CD4-positive, alpha-beta memory T cell (primary cell): ENCODE data around the gene NDFIP2. TPM values are rescaled to one million over a fixed set of nuclear protein-coding genes. Genes with fewer than 3 reads are reported as not detected.
A peak's percentile ranks its signal among the peaks of the same experiment; 100 is the strongest.

Experiments used
- CTCF ChIA-PET: fragments of 350-600 bp; sonication (Branson Sonifier 250); formaldehyde crosslinking; loops from one replicate; lab custom pipeline; 2021; ENCODE audit warnings: inconsistent platforms; ENCODE audit not compliant: partially characterized antibody; lab: Charles Lee
- POLR2A ChIA-PET: fragments of 350-600 bp; sonication (Branson Sonifier 250); formaldehyde crosslinking; loops from one replicate; lab custom pipeline; 2021; ENCODE audit not compliant: partially characterized antibody; lab: Charles Lee
- DNase-seq, 5 donors: peaks; one replicate each; pipeline versions ENCODE4 v3.0.0 to v3.0.0-alpha.2; 2020 to 2022; ENCODE audit warnings: mixed read lengths in 1 of 5
- H3K27ac ChIP-seq: one replicate; pipeline ENCODE4 v1.7.0; 2013; ENCODE audit warnings: low read depth, low read length
- H3K27me3 ChIP-seq: 2 replicates; pipeline ENCODE4 v1.7.0; 2013; ENCODE audit warnings: mild to moderate bottlenecking, low read length, moderate library complexity; ENCODE audit not compliant: insufficient read depth
- H3K36me3 ChIP-seq: 2 replicates; pipeline ENCODE4 v1.7.0; 2013; ENCODE audit warnings: mild to moderate bottlenecking, low read length, moderate library complexity; ENCODE audit not compliant: insufficient read depth
- H3K4me1 ChIP-seq: 2 replicates; pipeline ENCODE4 v1.7.0; 2013; ENCODE audit warnings: mild to moderate bottlenecking, low read length, moderate library complexity; ENCODE audit not compliant: insufficient read depth
- H3K4me3 ChIP-seq, 2 donors: one replicate each; pipeline ENCODE4 v1.7.0; 2013; ENCODE audit warnings: low read length in 2 of 2, mild to moderate bottlenecking in 1 of 2
- H3K9me3 ChIP-seq, 2 donors: one replicate each; pipeline ENCODE4 v1.7.0; 2013; ENCODE audit warnings: low read length in 2 of 2, control low read depth in 1 of 2; ENCODE audit not compliant: control insufficient read depth in 1 of 2
- H3K27ac Mint-ChIP-seq, 7 donors: one replicate each; pipeline ENCODE4 v1.8.0; 2020 to 2021; ENCODE audit warnings: mixed read lengths in 7 of 7, mild to moderate bottlenecking in 6 of 7, inconsistent platforms in 3 of 7, moderate library complexity in 3 of 7
- H3K27me3 Mint-ChIP-seq, 2 donors: one replicate each; pipeline ENCODE4 v1.8.0; 2020 to 2021; ENCODE audit warnings: mixed read lengths in 2 of 2
- H3K36me3 Mint-ChIP-seq, 2 donors: one replicate each; pipeline ENCODE4 v1.8.0; 2020 to 2021; ENCODE audit warnings: mixed read lengths in 2 of 2, inconsistent platforms in 1 of 2, mild to moderate bottlenecking in 1 of 2
- H3K4me1 Mint-ChIP-seq, 4 donors: one replicate each; pipeline ENCODE4 v1.8.0; 2020 to 2021; ENCODE audit warnings: mixed read lengths in 4 of 4, mild to moderate bottlenecking in 1 of 4
- H3K4me3 Mint-ChIP-seq, 8 donors: one replicate each; pipeline ENCODE4 v1.8.0; 2020 to 2021; ENCODE audit warnings: mixed read lengths in 8 of 8, mild to moderate bottlenecking in 7 of 8, moderate library complexity in 6 of 8, inconsistent platforms in 3 of 8
- H3K9me3 Mint-ChIP-seq, 8 donors: one replicate each; pipeline ENCODE4 v1.8.0; 2020 to 2021; ENCODE audit warnings: mixed read lengths in 8 of 8, mild to moderate bottlenecking in 5 of 8, inconsistent platforms in 3 of 8, moderate library complexity in 1 of 8
- intact Hi-C: fragments of 100-400 bp; cut with micrococcal nuclease; formaldehyde crosslinking; loops from one replicate; pipeline ENCODE4 v1.15.1; 2023
- polyA plus RNA-seq, 2 donors: library from polyadenylated mRNA; unstranded; fragments of 300-500 nt; fragmentation: Illumina TruSeq; gene quantifications; one replicate each; pipeline ENCODE4 v1.2.3, GENCODE V29; 2021
- total RNA-seq, 2 experiments: library from RNA; stranded (reverse); gene quantifications; one replicate each; pipeline ENCODE4 v1.2.3, GENCODE V29; 2021

The NDFIP2 gene
- total and polyA plus RNA-seq, 4 experiments from 2014 or later: 2.7 to 5.2 (median 4.1) TPM

- Mint-ChIP-seq H3K27ac (peak overlapping the region in 4 of 7 donors; percentile 13 to 68 (median 53)), H3K27me3 (no peaks in the 10 kb centered on the region), H3K9me3 (no peaks in the 10 kb centered on the region), H3K36me3 (no peaks in the 10 kb centered on the region), H3K4me1 (peaks cover 4 to 12% (median 7%) of the 10 kb centered on the region in 4 donors), H3K4me3 (peak overlapping the region in 1 of 8 donors; percentile 30)
- ChIA-PET CTCF (interaction anchor here (2.5 kb wide), 1 partner anchor 34 kb away, joined by 10 read pairs; no protein-coding TSS in a partner anchor), POLR2A (no interaction called here)
- DNase-seq: peak in 1 of 5 donors; percentile 59
- Histone ChIP-seq H3K4me3 (no peak overlapping the region), H3K27me3 (no peaks in the 10 kb centered on the region), H3K27ac (no peak overlapping the region), H3K36me3 (no peaks in the 10 kb centered on the region), H3K9me3 (no peaks in the 10 kb centered on the region), H3K4me1 (peaks cover 8% of the 10 kb centered on the region)
- intact Hi-C loops: no loop called here
Observed at GRCh38 chr13:79457948-79458347, 23.0 kb upstream of the NDFIP2 start.

- H3K4me3 ChIP-seq: no peak overlapping the region
- Mint-ChIP-seq H3K27ac (peak overlapping the region in 2 of 7 donors; percentile 49 to 53), H3K4me1 (peaks cover 4 to 8% (median 7%) of the 10 kb centered on the region in 4 donors), H3K36me3 (no peaks in the 10 kb centered on the region), H3K27me3 (no peaks in the 10 kb centered on the region), H3K4me3 (peak overlapping the region in 1 of 8 donors; percentile 39), H3K9me3 (no peaks in the 10 kb centered on the region)
- intact Hi-C loops: no loop called here
- ChIA-PET CTCF (interaction anchor here (0.8 to 2.5 kb wide), 2 partner anchors 34 to 82 kb away, joined by 3 to 10 read pairs; no protein-coding TSS in a partner anchor), POLR2A (interaction anchor here (1.4 kb wide), 1 partner anchor 23 kb away, joined by 3 read pairs; the partner anchor contains the start of gene NDFIP2)
- H3K36me3 ChIP-seq: no peaks in the 10 kb centered on the region
- H3K27ac ChIP-seq: no peak overlapping the region
- peaks cover 8% of the 10 kb centered on the region for H3K4me1 ChIP-seq
- no peaks in the 10 kb centered on the region for H3K27me3 ChIP-seq
- no peaks in the 10 kb centered on the region for H3K9me3 ChIP-seq
- no peak for DNase-seq
Observed at GRCh38 chr13:79458436-79458835, 22.5 kb upstream of the NDFIP2 start.

- Mint-ChIP-seq H3K4me3 (no peak overlapping the region), H3K36me3 (no peaks in the 10 kb centered on the region), H3K9me3 (no peaks in the 10 kb centered on the region), H3K4me1 (peaks cover 4 to 7% (median 5%) of the 10 kb centered on the region in 4 donors), H3K27ac (peak overlapping the region in 2 of 7 donors; percentile 0 to 24), H3K27me3 (no peaks in the 10 kb centered on the region)
- Histone ChIP-seq H3K4me3 (no peak overlapping the region), H3K9me3 (no peaks in the 10 kb centered on the region), H3K27me3 (no peaks in the 10 kb centered on the region), H3K4me1 (peaks cover 8% of the 10 kb centered on the region), H3K27ac (no peak overlapping the region), H3K36me3 (no peaks in the 10 kb centered on the region)
- no peak for DNase-seq
- intact Hi-C loops: no loop called here
- ChIA-PET POLR2A (no interaction called here), CTCF (interaction anchor here (0.9 to 1.5 kb wide), 2 partner anchors 24 to 81 kb away, joined by 4 to 5 read pairs; no protein-coding TSS in a partner anchor)
Observed at GRCh38 chr13:79459906-79460305, 21.0 kb upstream of the NDFIP2 start.

- Histone ChIP-seq H3K36me3 (no peaks in the 10 kb centered on the region), H3K4me3 (no peak overlapping the region), H3K4me1 (peaks cover 2% of the 10 kb centered on the region), H3K27me3 (no peaks in the 10 kb centered on the region), H3K27ac (no peak overlapping the region), H3K9me3 (no peaks in the 10 kb centered on the region)
- Mint-ChIP-seq H3K27ac (no peak overlapping the region), H3K27me3 (no peaks in the 10 kb centered on the region), H3K36me3 (no peaks in the 10 kb centered on the region), H3K4me1 (peaks cover 2 to 4% (median 3%) of the 10 kb centered on the region in 4 donors), H3K4me3 (no peak overlapping the region), H3K9me3 (no peaks in the 10 kb centered on the region)
- no peak for DNase-seq
- ChIA-PET CTCF (interaction anchor here (1.2 kb wide), 1 partner anchor 18 kb away, joined by 4 read pairs; the partner anchor contains the start of gene NDFIP2), POLR2A (no interaction called here)
- intact Hi-C loops: no loop called here
Observed at GRCh38 chr13:79462895-79463294, 18.1 kb upstream of the NDFIP2 start.

- no peak overlapping the region for H3K4me3 Mint-ChIP-seq
- H3K27me3 ChIP-seq: no peaks in the 10 kb centered on the region
- peaks cover 0 to 2% (median 0%) of the 10 kb centered on the region in 4 donors for H3K4me1 Mint-ChIP-seq
- H3K27ac Mint-ChIP-seq: no peak overlapping the region
- no peaks in the 10 kb centered on the region for H3K4me1 ChIP-seq
- H3K9me3 ChIP-seq: no peaks in the 10 kb centered on the region
- intact Hi-C loops: no loop called here
- no peak overlapping the region for H3K4me3 ChIP-seq
- no peaks in the 10 kb centered on the region for H3K9me3 Mint-ChIP-seq
- H3K36me3 Mint-ChIP-seq: no peaks in the 10 kb centered on the region
- DNase-seq: no peak
- H3K27ac ChIP-seq: no peak overlapping the region
- no peaks in the 10 kb centered on the region for H3K27me3 Mint-ChIP-seq
- CTCF ChIA-PET: interaction anchor here (1.2 kb wide), 1 partner anchor 18 kb away, joined by 4 read pairs; the partner anchor contains the start of gene NDFIP2
- POLR2A ChIA-PET: no interaction called here
- no peaks in the 10 kb centered on the region for H3K36me3 ChIP-seq
Observed at GRCh38 chr13:79463604-79464003, 17.4 kb upstream of the NDFIP2 start.

GRCh38 chr13:79466872-79467271 is 14.1 kb upstream of the NDFIP2 start:
- Histone ChIP-seq H3K4me3 (no peak overlapping the region), H3K27ac (no peak overlapping the region), H3K9me3 (no peaks in the 10 kb centered on the region), H3K4me1 (no peaks in the 10 kb centered on the region), H3K36me3 (no peaks in the 10 kb centered on the region), H3K27me3 (no peaks in the 10 kb centered on the region)
- DNase-seq: no peak
- H3K4me3 Mint-ChIP-seq: no peak overlapping the region
- no peaks in the 10 kb centered on the region for H3K36me3 Mint-ChIP-seq
- POLR2A ChIA-PET: no interaction called here
- CTCF ChIA-PET: no interaction called here
- H3K9me3 Mint-ChIP-seq: no peaks in the 10 kb centered on the region
- no peak overlapping the region for H3K27ac Mint-ChIP-seq
- intact Hi-C loops: no loop called here
- H3K4me1 Mint-ChIP-seq: no peaks in the 10 kb centered on the region
- no peaks in the 10 kb centered on the region for H3K27me3 Mint-ChIP-seq

GRCh38 chr13:79468402-79468801 is 12.6 kb upstream of the NDFIP2 start:
- no peaks in the 10 kb centered on the region for H3K9me3 ChIP-seq
- Mint-ChIP-seq H3K4me3 (no peak overlapping the region), H3K27me3 (no peaks in the 10 kb centered on the region), H3K4me1 (no peaks in the 10 kb centered on the region), H3K27ac (no peak overlapping the region), H3K9me3 (peaks cover 0 to 4% (median 0%) of the 10 kb centered on the region in 8 donors), H3K36me3 (no peaks in the 10 kb centered on the region)
- no peaks in the 10 kb centered on the region for H3K4me1 ChIP-seq
- intact Hi-C loops: no loop called here
- ChIA-PET CTCF (no interaction called here), POLR2A (no interaction called here)
- DNase-seq: no peak
- no peaks in the 10 kb centered on the region for H3K36me3 ChIP-seq
- no peak overlapping the region for H3K27ac ChIP-seq
- H3K4me3 ChIP-seq: no peak overlapping the region
- no peaks in the 10 kb centered on the region for H3K27me3 ChIP-seq
